Body of pancreas (tissue), 4 donors: ENCODE results near the gene TRIM58. TPM values are rescaled to one million over a fixed set of nuclear protein-coding genes. Genes with fewer than 3 reads are reported as not detected.

ENCODE experiments used
- ATAC-seq: fragments of 150-250 bp; one replicate; pipeline ENCODE4 v1.9.1; 2016
- DNase-seq, 4 donors: peaks; one replicate each; pipeline ENCODE4 v3.0.0-alpha.2; 2019
- H3K27ac ChIP-seq, 4 donors: fragments of 200-600 bp; sonication (generic); 1 replicate in 3 of 4; 2 replicates in 1 of 4; pipeline versions ENCODE4 v1.5.1 to v1.6.1; 2016 to 2019; ENCODE audit warnings: mild to moderate bottlenecking in 1 of 4, mixed read lengths in 1 of 4, moderate library complexity in 1 of 4
- H3K27me3 ChIP-seq, 2 donors: fragments of 200-600 bp; sonication (generic); one replicate each; pipeline ENCODE4 v1.6.0; 2016; ENCODE audit warnings: mild to moderate bottlenecking in 1 of 2
- H3K36me3 ChIP-seq, 2 donors: fragments of 200-600 bp; sonication (generic); replicated peaks in 1 of 2; 2 replicates each; pipeline ENCODE4 v1.5.1; 2016; ENCODE audit warnings: low read depth in 2 of 2; ENCODE audit not compliant: insufficient read depth in 1 of 2
- H3K4me1 ChIP-seq: fragments of 200-600 bp; sonication (generic); one replicate; pipeline ENCODE4 v1.6.0; 2016
- H3K4me3 ChIP-seq, 2 donors: fragments of 200-600 bp; sonication (generic); 1 replicate in 1 of 2; 2 replicates in 1 of 2; pipeline ENCODE4 v1.5.1; 2016 to 2019
- H3K9me3 ChIP-seq, 3 donors: fragments of 200-600 bp; sonication (generic); 1 replicate in 2 of 3; 2 replicates in 1 of 3; pipeline ENCODE4 v1.5.1; 2016
- CTCF ChIP-seq, 7 experiments: fragments of 450-650 bp in 4 of 7; fragments of 200-600 bp in 3 of 7; sonication (generic) in 3 of 7; IDR thresholded peaks; one replicate each; pipeline ENCODE4 v1.5.1; 2016 to 2019; ENCODE audit warnings: antibody characterized with exemption in 7 of 7
- POLR2A ChIP-seq, 3 donors: fragments of 450-650 bp; IDR thresholded peaks; one replicate each; pipeline ENCODE4 v1.6.1; 2016; ENCODE audit warnings: antibody characterized with exemption in 3 of 3, mild to moderate bottlenecking in 2 of 3
- WGBS, 2 donors: methylation state at CpG; one replicate each; pipeline ENCODE4 v1.1.5; 2017; 5-methylcytosine and 5-hydroxymethylcytosine counted together
- intact Hi-C: fragments of 100-400 bp; cut with DNase I; formaldehyde crosslinking; loops from one replicate; pipeline ENCODE4 v1.15.1; 2023
- total RNA-seq, 2 donors: library from RNA; depleted of rRNA; stranded (reverse); fragments of >200 nt; gene quantifications; one replicate each; pipeline ENCODE4 v1.1.0, GENCODE V29; 2016

The TRIM58 gene
- total RNA-seq, 2 donors from 2014 or later = 0.99 to 3.4 TPM

DNA sequence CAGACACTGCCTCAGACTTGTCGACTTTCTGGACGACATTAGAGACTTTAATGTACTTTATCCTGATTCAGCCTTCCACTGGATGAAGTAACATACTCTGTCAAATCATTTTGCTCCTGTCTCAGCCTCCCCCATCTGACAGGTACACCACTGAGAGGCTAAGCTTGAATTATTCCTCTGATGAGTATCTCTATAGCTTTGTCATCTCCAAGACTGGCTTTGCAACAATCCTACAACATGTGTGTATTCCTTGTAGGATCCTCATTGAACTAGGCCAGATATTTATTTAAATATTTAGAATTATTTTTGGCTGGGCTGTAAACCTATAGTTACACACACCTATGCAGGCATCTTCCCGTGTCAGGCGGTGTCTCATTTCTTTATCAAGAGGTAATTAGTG, 1.1 kb upstream of the TRIM58 start:
- no peak for ATAC-seq
- DNase-seq = no peak
- WGBS, 2 donors = 53 to 66% methylated on average over 4 of the region's 4 CpGs
- intact Hi-C loops = no loop called here
- H3K4me1 ChIP-seq = peaks cover 6% of the 10 kb centered on the region
- TF ChIP-seq CTCF (IDR thresholded peaks at IDR 0.05) (no peak), POLR2A (IDR thresholded peaks at IDR 0.05) (no peak)
- H3K9me3 ChIP-seq = no peaks in the 10 kb centered on the region
- no peaks in the 10 kb centered on the region for H3K36me3 ChIP-seq
- H3K4me3 ChIP-seq = no peak overlapping the region
- no peak overlapping the region for H3K27ac ChIP-seq
- no peaks in the 10 kb centered on the region for H3K27me3 ChIP-seq

DNA sequence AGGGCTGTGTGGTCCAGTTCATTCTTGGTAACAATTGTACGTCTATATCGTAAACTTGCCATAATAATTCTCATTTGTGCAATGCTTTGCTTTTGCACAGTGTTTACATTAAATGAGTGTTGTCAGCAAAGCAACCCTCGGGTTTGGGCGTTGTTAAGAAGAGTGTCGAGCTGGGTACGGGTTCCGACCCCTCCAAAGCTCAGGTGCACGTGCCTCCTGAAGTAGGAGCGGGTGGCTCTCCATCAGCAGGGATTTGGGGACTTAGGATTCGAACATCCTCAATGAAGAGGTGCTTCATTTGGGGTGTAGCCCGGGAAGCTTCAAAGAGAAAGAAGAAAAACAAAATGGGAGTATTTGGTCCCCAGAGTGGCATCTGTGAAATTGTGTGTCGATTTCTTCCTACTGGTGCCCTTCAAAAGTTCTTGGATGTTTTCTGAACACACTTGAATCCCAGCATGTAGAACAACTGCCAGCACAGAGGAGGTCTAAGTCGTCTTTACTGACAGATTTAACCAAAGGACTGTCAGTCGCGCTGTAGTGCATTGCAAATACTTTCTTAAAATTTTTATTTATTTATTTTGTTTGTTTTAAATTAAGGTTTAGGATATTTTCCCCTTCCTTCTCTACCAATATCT, 1.1 kb downstream of the TRIM58 start:
- TF ChIP-seq CTCF (IDR thresholded peaks at IDR 0.05) (no peak), POLR2A (IDR thresholded peaks at IDR 0.05) (no peak)
- peaks cover 6% of the 10 kb centered on the region for H3K4me1 ChIP-seq
- no peak overlapping the region for H3K4me3 ChIP-seq
- intact Hi-C loops = no loop called here
- ATAC-seq = no peak
- no peaks in the 10 kb centered on the region for H3K36me3 ChIP-seq
- 24 to 38% methylated on average over 15 of the region's 15 CpGs for WGBS, 2 donors
- H3K9me3 ChIP-seq = no peaks in the 10 kb centered on the region
- no peak for DNase-seq
- H3K27ac ChIP-seq = no peak overlapping the region
- H3K27me3 ChIP-seq = no peaks in the 10 kb centered on the region

DNA sequence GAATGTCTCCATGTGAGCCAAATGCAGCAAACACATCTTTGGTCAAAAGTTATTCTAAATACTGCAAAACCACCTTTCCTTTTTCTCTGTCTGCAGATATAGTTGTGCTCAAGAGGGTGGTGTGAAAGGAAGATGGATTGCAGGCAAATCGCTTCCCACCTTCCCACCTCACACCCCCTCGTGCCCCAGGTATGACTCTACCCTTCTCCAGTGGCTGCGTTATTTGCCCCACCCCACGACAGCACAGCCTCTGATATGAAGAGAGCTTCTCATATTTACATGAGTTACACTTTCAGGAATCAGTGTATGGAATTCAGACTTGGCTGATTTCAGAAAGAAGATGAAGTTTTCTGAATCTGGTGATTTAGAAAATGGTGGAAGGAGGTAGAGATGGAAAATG, 5.8 kb downstream of the TRIM58 start:
- WGBS, 2 donors = 45 to 69% methylated on average over 4 of the region's 4 CpGs
- H3K9me3 ChIP-seq = no peaks in the 10 kb centered on the region
- H3K36me3 ChIP-seq = no peaks in the 10 kb centered on the region
- TF ChIP-seq POLR2A (IDR thresholded peaks at IDR 0.05) (no peak), CTCF (IDR thresholded peaks at IDR 0.05) (no peak)
- ATAC-seq (no peak), DNase-seq (no peak)
- no peaks in the 10 kb centered on the region for H3K4me1 ChIP-seq
- H3K27ac ChIP-seq = no peak overlapping the region
- H3K4me3 ChIP-seq = no peak overlapping the region
- intact Hi-C loops = no loop called here
- no peaks in the 10 kb centered on the region for H3K27me3 ChIP-seq

DNA sequence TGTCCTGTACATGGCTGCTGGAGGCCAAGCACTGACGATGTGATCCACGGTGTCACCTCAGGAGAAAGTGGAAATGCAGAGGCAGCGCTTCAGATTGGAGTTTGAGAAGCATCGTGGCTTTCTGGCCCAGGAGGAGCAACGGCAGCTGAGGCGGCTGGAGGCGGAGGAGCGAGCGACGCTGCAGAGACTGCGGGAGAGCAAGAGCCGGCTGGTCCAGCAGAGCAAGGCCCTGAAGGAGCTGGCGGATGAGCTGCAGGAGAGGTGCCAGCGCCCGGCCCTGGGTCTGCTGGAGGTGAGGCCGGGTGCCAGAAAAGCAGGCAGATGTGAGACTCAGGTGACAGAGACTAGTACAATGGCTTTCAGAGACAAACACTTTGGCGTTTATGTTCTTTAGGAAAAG, 7.7 kb downstream of the TRIM58 start:
- TF ChIP-seq CTCF (IDR thresholded peaks at IDR 0.05) (no peak), POLR2A (IDR thresholded peaks at IDR 0.05) (no peak)
- H3K36me3 ChIP-seq = no peaks in the 10 kb centered on the region
- 75 to 82% methylated on average over 17 of the region's 17 CpGs for WGBS, 2 donors
- H3K4me3 ChIP-seq = no peak overlapping the region
- intact Hi-C loops = no loop called here
- ATAC-seq (no peak), DNase-seq (no peak)
- H3K27ac ChIP-seq = no peak overlapping the region
- no peaks in the 10 kb centered on the region for H3K4me1 ChIP-seq
- no peaks in the 10 kb centered on the region for H3K27me3 ChIP-seq
- no peaks in the 10 kb centered on the region for H3K9me3 ChIP-seq

DNA sequence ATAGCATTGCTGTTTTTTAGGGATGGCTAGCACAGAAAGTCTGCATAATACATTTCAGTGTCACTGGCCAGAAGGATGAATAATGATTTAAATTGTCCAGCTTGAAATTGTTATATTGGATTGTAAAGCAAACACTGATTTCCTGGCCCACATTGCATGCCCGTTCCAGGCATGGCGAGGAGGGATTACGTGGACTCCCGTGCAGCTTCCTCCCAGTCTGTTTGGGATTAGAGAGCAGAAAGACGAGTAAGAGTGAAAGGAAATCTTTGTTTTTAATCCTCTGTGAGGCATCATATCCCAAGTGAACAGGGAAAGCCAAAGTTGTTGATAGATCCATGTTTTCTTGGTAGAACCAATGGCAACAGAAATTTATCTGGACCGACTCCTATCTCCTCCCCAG, 8.4 kb downstream of the TRIM58 start:
- intact Hi-C loops = no loop called here
- no peak for ATAC-seq

More for the DNA sequence above, 8.4 kb downstream of the TRIM58 start:
- Histone ChIP-seq H3K27me3 (no peaks in the 10 kb centered on the region), H3K4me1 (no peaks in the 10 kb centered on the region), H3K4me3 (no peak overlapping the region), H3K9me3 (peaks cover 0 to 4% (median 0%) of the 10 kb centered on the region in 3 donors), H3K27ac (no peak overlapping the region), H3K36me3 (no peaks in the 10 kb centered on the region)
- WGBS, 2 donors = 72 to 79% methylated on average over 6 of the region's 6 CpGs
- DNase-seq = no peak
- no peak for TF ChIP-seq CTCF (IDR thresholded peaks at IDR 0.05)
- no peak for TF ChIP-seq POLR2A (IDR thresholded peaks at IDR 0.05)
